Measurements from ENCODE around the gene BRAP. TPM values are rescaled to one million over a fixed set of nuclear protein-coding genes. Genes with fewer than 3 reads are reported as not detected.

The BRAP gene, protein sequence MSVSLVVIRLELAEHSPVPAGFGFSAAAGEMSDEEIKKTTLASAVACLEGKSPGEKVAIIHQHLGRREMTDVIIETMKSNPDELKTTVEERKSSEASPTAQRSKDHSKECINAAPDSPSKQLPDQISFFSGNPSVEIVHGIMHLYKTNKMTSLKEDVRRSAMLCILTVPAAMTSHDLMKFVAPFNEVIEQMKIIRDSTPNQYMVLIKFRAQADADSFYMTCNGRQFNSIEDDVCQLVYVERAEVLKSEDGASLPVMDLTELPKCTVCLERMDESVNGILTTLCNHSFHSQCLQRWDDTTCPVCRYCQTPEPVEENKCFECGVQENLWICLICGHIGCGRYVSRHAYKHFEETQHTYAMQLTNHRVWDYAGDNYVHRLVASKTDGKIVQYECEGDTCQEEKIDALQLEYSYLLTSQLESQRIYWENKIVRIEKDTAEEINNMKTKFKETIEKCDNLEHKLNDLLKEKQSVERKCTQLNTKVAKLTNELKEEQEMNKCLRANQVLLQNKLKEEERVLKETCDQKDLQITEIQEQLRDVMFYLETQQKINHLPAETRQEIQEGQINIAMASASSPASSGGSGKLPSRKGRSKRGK
- 13.7 TPM for polyA plus RNA-seq (2013, experiment 1 of 2)
- 13.7 TPM for polyA plus RNA-seq (2013, experiment 2 of 2)

DNA sequence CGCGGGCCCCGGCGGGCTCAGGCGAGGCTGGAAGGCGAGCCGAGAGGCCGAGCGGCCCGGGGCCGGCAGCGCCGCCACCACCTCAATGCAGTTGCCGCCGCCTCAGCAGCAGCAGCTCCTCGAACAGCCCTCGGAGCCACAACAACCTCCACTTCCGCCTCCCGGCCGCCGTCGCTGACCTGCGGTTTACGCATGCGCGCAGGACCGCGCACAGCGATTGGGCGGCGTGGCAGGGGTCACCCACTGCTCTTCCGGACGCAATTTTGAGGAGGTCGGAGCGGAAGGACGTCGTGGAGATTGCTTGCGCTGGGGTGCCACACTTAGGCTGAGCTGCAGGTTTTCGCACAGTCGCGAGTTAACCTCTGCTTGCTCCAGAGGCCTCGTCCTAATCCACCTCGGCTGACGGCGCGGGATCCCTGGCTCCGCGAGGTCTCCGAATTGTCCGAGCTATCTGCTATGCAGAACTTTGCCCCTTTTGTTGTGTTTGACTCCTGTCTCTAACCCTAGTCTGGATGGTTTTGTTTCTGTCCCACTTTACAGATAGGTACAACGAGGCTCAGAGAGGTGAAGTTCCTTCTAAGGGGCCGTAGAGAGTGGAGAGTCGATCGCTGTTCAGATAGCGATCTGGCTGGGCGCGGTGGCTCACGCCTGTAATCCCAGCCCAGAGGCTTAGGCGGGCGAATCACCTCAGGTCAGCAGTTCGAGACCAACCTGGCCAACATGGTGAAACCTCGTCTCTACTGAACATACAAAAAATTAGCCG lies at the start of gene BRAP, which contains the start of gene ACAD10:
Gene BRAP (minus strand): TSS at position 146 of the 763 bp plus-strand sequence. CDS start 164 bp downstream, outside the sequence.
Gene ACAD10 (plus strand): TSS at position 243 of the 763 bp plus-strand sequence. CDS start 6,657 bp downstream, outside the sequence.
- Histone ChIP-seq H2BK120ac (ENCODE audit: low read depth, low read length) (no peak within 1 kb of the TSS), H2BK15ac (ENCODE audit: low read length) (no peak within 1 kb of the TSS), H3K9me3 (replicated peaks in 1 of 2; ENCODE audit: control insufficient read depth in 2 of 2, insufficient read depth in 1 of 2, low read depth in 1 of 2, low read length in 2 of 2) (no peaks in the 10 kb centered on the region), H3K18ac (ENCODE audit: low read length) (peak within 1 kb of the TSS; percentile 88), H3K36me3 (replicated peaks in 1 of 2; ENCODE audit: control insufficient read depth in 2 of 2, insufficient read depth in 2 of 2, low read length in 2 of 2) (peaks cover 9 to 31% of the 10 kb centered on the region in 2 donors), H3K9ac (ENCODE audit: low read depth, low read length, poor library complexity) (peak within 1 kb of the TSS; percentile 85), H3K14ac (ENCODE audit: low read length) (no peak within 1 kb of the TSS), H3K4ac (ENCODE audit: low read length) (no peak within 1 kb of the TSS), H2AFZ (ENCODE audit: low read length) (peak within 1 kb of the TSS; percentile 84), H2BK5ac (ENCODE audit: low read length) (no peak within 1 kb of the TSS), H4K91ac (ENCODE audit: low read depth, low read length, poor library complexity) (no peak within 1 kb of the TSS), H3K79me1 (ENCODE audit: low read depth, low read length) (peaks cover 10% of the 10 kb centered on the region), H3K4me1 (ENCODE audit: control insufficient read depth in 2 of 2, insufficient read depth in 1 of 2, low read depth in 1 of 2, low read length in 2 of 2) (peaks cover 6 to 7% of the 10 kb centered on the region in 2 donors), H3K27me3 (ENCODE audit: control insufficient read depth in 3 of 3, insufficient read depth in 3 of 3, low read depth in 1 of 3, low read length in 3 of 3) (no peaks in the 10 kb centered on the region), H3K4me2 (ENCODE audit: insufficient read depth, low read length, poor library complexity, severe bottlenecking) (peak within 1 kb of the TSS; percentile 83), H3K4me3 (ENCODE audit: low read length in 2 of 2) (peak within 1 kb of the TSS; percentile 74 to 92), H2BK12ac (ENCODE audit: low read length) (no peak within 1 kb of the TSS), H3K27ac (replicated peaks; ENCODE audit: low read length) (peak within 1 kb of the TSS; percentile 40), H4K8ac (ENCODE audit: low read depth, low read length) (no peak within 1 kb of the TSS), H2AK5ac (ENCODE audit: low read depth, low read length) (peak within 1 kb of the TSS; percentile 83), H3K23ac (ENCODE audit: low read depth, low read length, poor library complexity) (peak within 1 kb of the TSS; percentile 25)
- WGBS, 2 donors (ENCODE audit: extremely low coverage in 2 of 2, insufficient read length in 2 of 2, insufficient replicate concordance in 1 of 2), result no CpG with 5 or more reads among the region's 63 CpGs
- DNase-seq (ENCODE audit: low spot score), result peak; percentile 92

DNA sequence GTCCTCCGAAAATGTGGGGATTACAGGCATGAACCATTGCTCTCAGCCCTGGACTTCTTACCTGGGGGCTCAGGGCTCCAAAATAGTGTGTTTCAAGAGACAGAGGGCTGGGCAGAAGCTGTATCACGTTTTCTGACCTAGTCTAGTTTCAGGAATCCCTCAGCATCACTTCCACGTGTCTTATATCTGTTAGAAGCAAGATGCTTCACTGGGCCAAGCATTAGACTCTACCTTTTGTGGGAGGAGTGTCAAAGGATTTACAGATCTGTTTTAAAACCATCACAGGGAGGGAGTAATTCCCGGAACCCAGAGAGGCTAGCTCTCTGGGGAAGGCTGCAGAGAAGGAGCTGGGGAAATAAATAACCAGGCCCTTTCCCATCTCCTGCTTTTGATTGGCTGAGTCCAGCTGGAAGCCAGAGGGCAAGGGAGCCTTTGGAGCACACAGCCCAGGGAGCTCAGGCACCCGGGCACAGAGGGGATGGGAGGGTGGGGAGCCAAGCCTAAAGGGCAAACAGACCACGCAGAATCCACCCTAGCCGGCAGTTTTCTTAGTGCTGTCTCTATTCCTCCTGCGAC lies 47.7 kb upstream of the BRAP start:
- H3K27ac ChIP-seq (replicated peaks; ENCODE audit: low read length), result no peak overlapping the region
- H3K9ac ChIP-seq (ENCODE audit: low read depth, low read length, poor library complexity), result no peak overlapping the region
- H3K27me3 ChIP-seq (ENCODE audit: control insufficient read depth in 3 of 3, insufficient read depth in 3 of 3, low read depth in 1 of 3, low read length in 3 of 3), result no peaks in the 10 kb centered on the region
- no peak overlapping the region for H3K18ac ChIP-seq (ENCODE audit: low read length)
- DNase-seq (ENCODE audit: low spot score), result no peak
- H2BK5ac ChIP-seq (ENCODE audit: low read length), result no peak overlapping the region
- H3K9me3 ChIP-seq (replicated peaks in 1 of 2; ENCODE audit: control insufficient read depth in 2 of 2, insufficient read depth in 1 of 2, low read depth in 1 of 2, low read length in 2 of 2), result no peaks in the 10 kb centered on the region
- H3K79me1 ChIP-seq (ENCODE audit: low read depth, low read length), result peaks cover 1% of the 10 kb centered on the region
- H4K8ac ChIP-seq (ENCODE audit: low read depth, low read length), result no peak overlapping the region
- no CpG with 5 or more reads among the region's 8 CpGs for WGBS, 2 donors (ENCODE audit: extremely low coverage in 2 of 2, insufficient read length in 2 of 2, insufficient replicate concordance in 1 of 2)
- no peak overlapping the region for H3K23ac ChIP-seq (ENCODE audit: low read depth, low read length, poor library complexity)
- H2AK5ac ChIP-seq (ENCODE audit: low read depth, low read length), result no peak overlapping the region
- H2BK12ac ChIP-seq (ENCODE audit: low read length), result no peak overlapping the region
- peaks cover 10 to 80% of the 10 kb centered on the region in 2 donors for H3K36me3 ChIP-seq (replicated peaks in 1 of 2; ENCODE audit: control insufficient read depth in 2 of 2, insufficient read depth in 2 of 2, low read length in 2 of 2)
- no peak overlapping the region for H2BK15ac ChIP-seq (ENCODE audit: low read length)
- H2BK120ac ChIP-seq (ENCODE audit: low read depth, low read length), result no peak overlapping the region
- no peak overlapping the region for H2AFZ ChIP-seq (ENCODE audit: low read length)
- no peak overlapping the region for H3K4me2 ChIP-seq (ENCODE audit: insufficient read depth, low read length, poor library complexity, severe bottlenecking)
- H3K14ac ChIP-seq (ENCODE audit: low read length), result no peak overlapping the region
- no peaks in the 10 kb centered on the region for H3K4me1 ChIP-seq (ENCODE audit: control insufficient read depth in 2 of 2, insufficient read depth in 1 of 2, low read depth in 1 of 2, low read length in 2 of 2)
- no peak overlapping the region for H3K4ac ChIP-seq (ENCODE audit: low read length)
- H4K91ac ChIP-seq (ENCODE audit: low read depth, low read length, poor library complexity), result no peak overlapping the region
- no peak overlapping the region for H3K4me3 ChIP-seq (ENCODE audit: low read length in 2 of 2)

DNA sequence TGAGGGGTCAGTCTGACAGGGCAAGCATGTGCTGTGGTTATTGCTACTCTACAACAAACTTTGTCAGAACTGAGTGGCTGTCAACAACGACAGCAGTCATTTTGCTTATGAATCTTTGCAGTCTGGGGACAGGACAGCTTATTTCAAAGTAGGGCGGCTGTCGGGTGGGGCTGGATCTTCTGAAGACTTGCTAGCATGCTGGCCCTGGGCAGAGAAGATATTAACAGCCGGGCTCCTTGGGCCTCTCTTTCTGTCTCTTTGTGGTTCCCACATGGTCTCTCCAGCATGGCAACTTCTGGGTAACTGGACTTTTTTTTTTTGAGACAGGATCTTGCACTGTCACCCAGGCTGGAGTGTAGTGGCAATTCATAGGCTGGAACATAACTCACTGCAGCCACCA lies 47.0 kb upstream of the BRAP start:
- H2BK5ac ChIP-seq (ENCODE audit: low read length), result no peak overlapping the region
- no peak overlapping the region for H2AK5ac ChIP-seq (ENCODE audit: low read depth, low read length)
- H3K18ac ChIP-seq (ENCODE audit: low read length), result no peak overlapping the region
- no peak overlapping the region for H3K4me2 ChIP-seq (ENCODE audit: insufficient read depth, low read length, poor library complexity, severe bottlenecking)
- no peak overlapping the region for H4K8ac ChIP-seq (ENCODE audit: low read depth, low read length)
- no peaks in the 10 kb centered on the region for H3K9me3 ChIP-seq (replicated peaks in 1 of 2; ENCODE audit: control insufficient read depth in 2 of 2, insufficient read depth in 1 of 2, low read depth in 1 of 2, low read length in 2 of 2)
- no peak overlapping the region for H3K4me3 ChIP-seq (ENCODE audit: low read length in 2 of 2)
- no peak overlapping the region for H3K14ac ChIP-seq (ENCODE audit: low read length)
- no peak overlapping the region for H3K9ac ChIP-seq (ENCODE audit: low read depth, low read length, poor library complexity)
- no peak overlapping the region for H2BK12ac ChIP-seq (ENCODE audit: low read length)
- H2AFZ ChIP-seq (ENCODE audit: low read length), result no peak overlapping the region
- H3K27me3 ChIP-seq (ENCODE audit: control insufficient read depth in 3 of 3, insufficient read depth in 3 of 3, low read depth in 1 of 3, low read length in 3 of 3), result no peaks in the 10 kb centered on the region
- no peaks in the 10 kb centered on the region for H3K4me1 ChIP-seq (ENCODE audit: control insufficient read depth in 2 of 2, insufficient read depth in 1 of 2, low read depth in 1 of 2, low read length in 2 of 2)
- WGBS, 2 donors (ENCODE audit: extremely low coverage in 2 of 2, insufficient read length in 2 of 2, insufficient replicate concordance in 1 of 2), result no CpG with 5 or more reads among the region's 4 CpGs
- no peak overlapping the region for H2BK120ac ChIP-seq (ENCODE audit: low read depth, low read length)
- no peak overlapping the region for H4K91ac ChIP-seq (ENCODE audit: low read depth, low read length, poor library complexity)
- H3K4ac ChIP-seq (ENCODE audit: low read length), result no peak overlapping the region
- no peak overlapping the region for H2BK15ac ChIP-seq (ENCODE audit: low read length)
- peaks cover 13 to 80% of the 10 kb centered on the region in 2 donors for H3K36me3 ChIP-seq (replicated peaks in 1 of 2; ENCODE audit: control insufficient read depth in 2 of 2, insufficient read depth in 2 of 2, low read length in 2 of 2)
- no peak overlapping the region for H3K27ac ChIP-seq (replicated peaks; ENCODE audit: low read length)
- H3K79me1 ChIP-seq (ENCODE audit: low read depth, low read length), result peaks cover 1% of the 10 kb centered on the region
- DNase-seq (ENCODE audit: low spot score), result no peak
- H3K23ac ChIP-seq (ENCODE audit: low read depth, low read length, poor library complexity), result no peak overlapping the region

All from neuronal stem cell (in vitro differentiated cells).